ENCODE data around the gene MROH2A.
A peak's percentile ranks its signal among the peaks of the same experiment; 100 is the strongest.

MROH2A gene

DNA sequence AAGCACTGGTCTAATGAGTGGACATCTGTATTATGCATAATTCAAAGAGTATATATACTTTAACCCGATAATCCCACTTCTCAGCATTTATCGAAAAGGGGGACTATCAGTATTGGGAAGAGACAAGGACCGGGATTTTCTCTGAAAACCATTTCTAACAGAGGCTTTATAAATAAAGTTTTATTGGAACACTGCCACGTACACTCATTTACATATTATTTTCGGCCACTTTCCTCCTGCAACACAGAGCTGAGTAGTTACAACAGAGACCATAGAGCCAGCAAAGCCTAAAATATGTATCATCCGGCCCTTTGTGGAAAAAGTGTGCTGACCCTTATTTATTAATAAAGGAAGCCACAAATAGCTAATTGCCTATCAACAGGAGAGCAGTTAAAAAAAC lies 73.0 kb downstream of the MROH2A start:
- ATAC-seq (replicated peaks) (no peak), DNase-seq (no peak)
- no peak overlapping the region for H3K4me3 Mint-ChIP-seq
- H3K27ac Mint-ChIP-seq = no peak overlapping the region
- H3K27me3 Mint-ChIP-seq = peaks cover 4 to 6% of the 10 kb centered on the region in 2 donors
- H3K4me1 Mint-ChIP-seq = peaks cover 7 to 22% of the 10 kb centered on the region in 2 donors
- peaks cover 5 to 6% of the 10 kb centered on the region in 2 donors for H3K36me3 Mint-ChIP-seq
- H3K9me3 Mint-ChIP-seq = no peaks in the 10 kb centered on the region

DNA sequence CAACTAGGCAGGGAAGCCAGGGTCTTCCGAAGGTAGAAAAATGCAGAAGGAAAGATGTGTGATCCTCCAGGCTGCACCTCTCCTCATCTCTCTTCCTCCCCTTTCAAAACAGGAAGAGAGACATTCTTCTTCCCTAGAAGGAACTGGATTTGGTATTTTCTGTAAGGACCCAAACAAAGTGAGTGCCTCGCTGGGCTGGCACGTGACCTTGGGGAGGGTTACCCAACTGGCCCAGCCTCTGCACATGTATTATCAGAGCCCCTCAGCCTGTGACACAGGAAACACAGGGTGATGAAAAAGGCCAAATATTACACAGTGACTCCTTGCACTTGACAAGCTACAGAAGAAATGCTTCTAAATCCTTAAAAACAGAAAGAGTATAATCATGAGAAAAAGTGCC lies 73.9 kb downstream of the MROH2A start:
- peaks cover 3 to 5% of the 10 kb centered on the region in 2 donors for H3K36me3 Mint-ChIP-seq
- H3K27ac Mint-ChIP-seq = no peak overlapping the region
- peaks cover 4 to 6% of the 10 kb centered on the region in 2 donors for H3K27me3 Mint-ChIP-seq
- no peaks in the 10 kb centered on the region for H3K9me3 Mint-ChIP-seq
- H3K4me1 Mint-ChIP-seq = peaks cover 5 to 15% of the 10 kb centered on the region in 2 donors
- H3K4me3 Mint-ChIP-seq = no peak overlapping the region
- DNase-seq (no peak), ATAC-seq (replicated peaks) (no peak)

DNA sequence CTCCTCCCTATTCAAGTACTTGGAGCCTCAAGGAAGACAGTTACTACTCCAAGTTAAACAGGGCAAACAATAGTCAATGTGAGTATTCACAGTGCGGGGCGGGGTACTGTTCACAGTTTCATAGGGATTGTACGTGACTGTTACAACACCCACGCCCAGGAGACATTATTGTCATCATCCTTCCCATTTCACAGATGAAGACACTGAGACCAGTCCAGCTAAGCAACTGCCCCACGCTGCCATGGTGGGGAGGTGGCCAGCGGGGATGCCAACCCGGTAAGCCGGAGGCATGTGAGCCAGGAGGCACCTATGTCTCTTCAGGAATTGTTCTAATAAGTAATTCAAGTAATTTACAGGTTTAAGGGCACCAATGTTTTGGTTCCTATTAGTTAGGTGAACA lies 75.2 kb downstream of the MROH2A start:
- Mint-ChIP-seq H3K4me1 (peaks cover 7 to 23% of the 10 kb centered on the region in 2 donors), H3K36me3 (peaks cover 2 to 3% of the 10 kb centered on the region in 2 donors), H3K4me3 (peak overlapping the region; percentile 93 to 99), H3K27ac (no peak overlapping the region), H3K9me3 (no peaks in the 10 kb centered on the region), H3K27me3 (peaks cover 4 to 6% of the 10 kb centered on the region in 2 donors)
- ATAC-seq (replicated peaks) (no peak), DNase-seq (no peak)

DNA sequence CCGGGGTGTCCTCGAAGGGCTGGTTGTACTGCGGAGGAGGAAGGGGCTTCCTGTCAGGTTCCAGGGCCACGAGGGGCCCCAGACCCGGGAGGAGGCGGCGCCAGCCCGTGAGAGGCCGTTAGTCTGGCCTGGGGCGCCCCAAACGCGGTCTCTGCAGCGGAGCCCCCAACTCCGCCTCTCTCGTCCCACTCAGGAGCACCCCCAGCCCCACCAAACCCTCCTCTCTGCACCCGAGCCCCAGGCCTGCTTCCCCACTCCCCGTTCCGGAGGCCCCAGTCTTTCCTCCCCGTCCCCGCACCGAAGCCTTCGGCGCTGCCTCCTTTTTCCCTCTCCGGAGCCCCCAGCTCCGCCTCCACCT lies 75.7 kb downstream of the MROH2A start:
- Mint-ChIP-seq H3K27ac (peak overlapping the region; percentile 85), H3K36me3 (peaks cover 2 to 3% of the 10 kb centered on the region in 2 donors), H3K27me3 (peaks cover 4 to 6% of the 10 kb centered on the region in 2 donors), H3K9me3 (no peaks in the 10 kb centered on the region), H3K4me3 (peak overlapping the region; percentile 93 to 99), H3K4me1 (peaks cover 7 to 23% of the 10 kb centered on the region in 2 donors)
- ATAC-seq (replicated peaks) (peak; percentile 1 to 7), DNase-seq (no peak)

DNA sequence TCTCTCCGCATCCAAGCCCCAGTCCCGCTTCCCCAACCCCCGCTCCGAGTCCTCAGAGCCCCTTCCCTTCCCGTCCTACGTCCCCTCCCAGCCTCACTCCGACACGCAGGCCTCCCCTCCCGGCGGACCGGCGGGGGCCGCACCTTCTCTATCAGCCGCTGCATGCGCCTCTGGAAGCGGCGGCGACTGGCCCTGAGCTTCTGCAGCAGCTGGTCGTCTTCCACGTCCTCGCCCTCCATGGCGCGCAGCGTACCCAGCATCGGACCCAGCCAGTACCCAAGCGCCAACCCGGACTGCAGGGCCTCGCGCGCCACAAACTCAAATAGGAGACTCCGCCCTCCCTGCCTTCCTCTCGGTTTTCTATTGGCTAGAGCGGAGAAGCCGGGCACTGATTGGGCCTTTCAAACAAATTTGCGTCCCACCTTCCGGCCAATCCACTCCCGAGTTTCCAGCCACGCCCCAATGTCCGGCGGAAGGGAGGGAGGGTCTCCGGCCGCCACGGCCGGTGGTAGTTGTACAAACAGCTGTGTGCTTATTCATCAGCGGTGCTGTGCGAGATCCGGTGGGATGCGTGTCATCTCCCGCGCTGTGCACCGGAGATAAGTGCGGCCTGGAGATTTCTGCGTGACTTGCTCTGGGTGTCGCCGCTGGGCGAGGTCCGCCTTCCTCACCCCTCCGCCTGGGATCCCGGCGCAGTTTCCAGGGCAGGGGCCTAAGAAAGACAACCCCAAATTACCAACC lies 76.3 kb downstream of the MROH2A start, which contains the start of gene HJURP:
Gene HJURP, minus strand, starts transcription at position 295 of the 741 bp plus-strand sequence. Its CDS starts 35 bp downstream, at position 260.
- H3K27me3 Mint-ChIP-seq = peaks cover 4 to 6% of the 10 kb centered on the region in 2 donors
- peak; percentile 98 for ATAC-seq (replicated peaks)
- H3K36me3 Mint-ChIP-seq = peaks cover 2 to 3% of the 10 kb centered on the region in 2 donors
- peaks cover 7 to 23% of the 10 kb centered on the region in 2 donors for H3K4me1 Mint-ChIP-seq
- H3K9me3 Mint-ChIP-seq = no peaks in the 10 kb centered on the region
- H3K4me3 Mint-ChIP-seq = peak within 1 kb of the TSS; percentile 93 to 99
- peak; percentile 89 for DNase-seq
- H3K27ac Mint-ChIP-seq = peak within 1 kb of the TSS; percentile 89

DNA sequence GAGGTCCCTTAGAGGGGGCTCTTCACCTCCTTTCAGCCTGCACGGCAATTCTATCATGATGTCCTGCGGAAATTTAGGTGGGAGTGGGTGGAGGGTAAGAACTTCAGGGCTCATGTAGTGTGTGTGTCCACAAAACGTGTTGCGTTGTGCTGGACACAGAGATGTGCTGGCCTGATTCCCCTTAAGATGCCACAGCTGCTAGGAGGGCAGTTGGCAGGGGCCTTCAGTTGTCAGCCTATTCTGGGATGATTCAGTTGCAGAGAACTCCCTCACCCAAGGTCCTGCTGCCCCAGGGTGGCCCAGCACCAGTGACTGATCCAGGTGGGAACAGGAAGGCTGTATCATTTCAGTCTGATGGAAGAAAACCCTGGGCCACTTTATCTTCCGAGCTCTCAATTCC lies 77.2 kb downstream of the MROH2A start:
- H3K27me3 Mint-ChIP-seq = peaks cover 4 to 6% of the 10 kb centered on the region in 2 donors
- peaks cover 7 to 23% of the 10 kb centered on the region in 2 donors for H3K4me1 Mint-ChIP-seq
- H3K27ac Mint-ChIP-seq = no peak overlapping the region
- H3K36me3 Mint-ChIP-seq = peaks cover 2 to 3% of the 10 kb centered on the region in 2 donors
- ATAC-seq (replicated peaks) (no peak), DNase-seq (no peak)
- H3K4me3 Mint-ChIP-seq = peak overlapping the region in 1 of 2 donors; percentile 99
- H3K9me3 Mint-ChIP-seq = no peaks in the 10 kb centered on the region

DNA sequence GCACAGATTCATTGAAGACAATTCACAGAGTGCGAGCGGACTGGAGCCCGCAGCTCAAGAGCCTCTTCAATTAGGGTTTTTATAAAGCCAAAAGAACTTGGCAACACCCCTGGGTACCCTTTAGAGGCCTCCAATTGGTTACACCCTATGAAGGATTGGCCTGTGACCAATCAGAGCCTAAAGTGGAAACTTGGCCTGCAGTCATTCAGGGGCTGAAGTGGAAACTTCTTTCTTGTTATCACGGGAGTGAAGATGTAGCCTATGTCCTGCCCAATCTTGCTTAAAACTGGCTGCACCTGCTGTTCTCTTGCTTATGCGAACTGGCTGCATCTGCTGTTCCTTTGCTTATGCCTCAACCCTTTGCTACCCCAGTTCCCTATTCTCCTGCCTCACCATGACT lies 78.1 kb downstream of the MROH2A start:
- Mint-ChIP-seq H3K4me3 (no peak overlapping the region), H3K9me3 (no peaks in the 10 kb centered on the region), H3K27me3 (peaks cover 4 to 6% of the 10 kb centered on the region in 2 donors), H3K36me3 (peaks cover 2 to 3% of the 10 kb centered on the region in 2 donors), H3K4me1 (peaks cover 7 to 23% of the 10 kb centered on the region in 2 donors), H3K27ac (no peak overlapping the region)
- ATAC-seq (replicated peaks) (no peak), DNase-seq (no peak)

DNA sequence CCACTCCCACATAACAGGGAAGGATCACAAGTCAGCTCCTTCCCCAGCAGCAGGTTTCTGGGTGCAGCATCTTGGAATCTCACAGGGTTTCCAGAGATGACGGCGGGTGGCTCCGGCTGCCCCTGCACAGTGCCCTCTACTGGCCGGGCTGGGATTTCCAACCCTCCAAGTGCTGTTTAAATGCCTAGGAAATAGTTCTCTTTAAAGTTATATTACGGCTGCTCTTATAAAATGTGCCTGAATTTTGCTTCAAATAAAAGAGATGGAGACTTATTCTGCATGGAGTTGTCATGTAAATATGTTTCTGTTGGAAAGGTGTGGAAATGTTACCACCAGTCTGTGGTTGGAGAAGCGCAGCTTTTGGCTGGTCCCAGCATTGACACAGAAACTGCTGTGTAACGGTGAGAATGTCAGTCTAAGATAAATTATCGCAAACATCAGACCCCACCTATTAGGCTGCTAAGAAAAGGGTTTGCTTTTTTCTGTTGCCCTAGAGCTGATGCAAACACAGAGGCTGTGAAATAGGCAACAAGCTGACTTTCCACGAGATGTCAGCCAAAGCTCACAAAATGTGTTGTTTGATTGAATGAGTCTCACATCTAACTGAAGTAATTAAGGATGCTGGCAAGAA lies 79.5 kb downstream of the MROH2A start:
- no peak overlapping the region for H3K4me3 Mint-ChIP-seq

DNA sequence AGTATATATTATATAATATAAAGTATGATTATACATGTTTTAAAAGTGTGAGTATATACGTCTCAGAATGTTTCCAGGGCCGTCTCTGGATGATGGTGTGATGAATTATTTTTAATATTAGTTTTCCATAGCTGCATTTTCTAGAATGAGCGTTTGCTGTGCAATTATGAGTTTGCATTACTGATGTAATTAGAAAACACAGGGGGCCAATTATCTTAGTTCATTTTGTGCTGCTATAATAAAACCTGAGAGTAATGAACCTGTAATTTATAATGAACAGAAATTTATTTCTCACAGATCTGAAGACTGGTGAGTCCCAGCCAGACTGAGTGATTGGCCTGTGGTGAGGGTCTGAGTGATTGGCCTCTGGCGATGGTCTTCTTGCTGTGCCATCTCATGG lies 80.2 kb downstream of the MROH2A start:
- DNase-seq (no peak), ATAC-seq (replicated peaks) (no peak)
- Mint-ChIP-seq H3K4me1 (peaks cover 7 to 23% of the 10 kb centered on the region in 2 donors), H3K4me3 (no peak overlapping the region), H3K27ac (no peak overlapping the region), H3K27me3 (peaks cover 4 to 6% of the 10 kb centered on the region in 2 donors), H3K9me3 (no peaks in the 10 kb centered on the region), H3K36me3 (peaks cover 2 to 7% of the 10 kb centered on the region in 2 donors)

More for the DNA sequence above, 79.5 kb downstream of the MROH2A start:
- no peak overlapping the region for H3K27ac Mint-ChIP-seq
- peaks cover 7 to 23% of the 10 kb centered on the region in 2 donors for H3K4me1 Mint-ChIP-seq
- H3K9me3 Mint-ChIP-seq = no peaks in the 10 kb centered on the region
- peaks cover 2 to 7% of the 10 kb centered on the region in 2 donors for H3K36me3 Mint-ChIP-seq
- ATAC-seq (replicated peaks) (no peak), DNase-seq (no peak)
- peaks cover 4 to 6% of the 10 kb centered on the region in 2 donors for H3K27me3 Mint-ChIP-seq

DNA sequence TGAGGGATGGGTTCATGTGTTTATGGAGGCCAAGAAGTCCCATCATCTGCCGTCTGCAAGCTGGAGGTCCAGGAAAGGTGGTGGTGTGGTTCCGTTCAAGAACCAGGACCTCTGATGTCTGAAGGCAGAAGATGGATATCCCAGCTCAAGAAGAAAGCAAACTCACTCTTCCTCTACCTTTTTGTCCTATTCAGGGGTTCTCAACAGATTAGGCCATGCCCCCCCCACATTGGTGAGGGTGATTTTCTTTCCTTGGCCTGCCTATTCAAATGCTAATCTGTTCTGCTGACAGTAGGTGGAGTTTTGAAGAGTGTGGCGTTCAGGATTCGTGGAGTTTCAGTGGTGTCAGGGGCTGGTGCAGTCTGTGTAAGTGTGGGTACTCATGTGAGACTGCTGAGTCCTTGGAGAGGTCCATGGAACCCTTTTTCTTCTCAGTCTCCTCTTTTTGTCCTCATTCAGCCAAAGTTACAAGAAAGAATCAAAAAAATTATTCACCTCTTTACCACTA lies 84.2 kb downstream of the MROH2A start:
- Mint-ChIP-seq H3K27ac (no peak overlapping the region), H3K9me3 (no peaks in the 10 kb centered on the region), H3K36me3 (peaks cover 4 to 14% of the 10 kb centered on the region in 2 donors), H3K27me3 (no peaks in the 10 kb centered on the region), H3K4me3 (no peak overlapping the region), H3K4me1 (peaks cover 4 to 9% of the 10 kb centered on the region in 2 donors)
- ATAC-seq (replicated peaks) (no peak), DNase-seq (no peak)

DNA sequence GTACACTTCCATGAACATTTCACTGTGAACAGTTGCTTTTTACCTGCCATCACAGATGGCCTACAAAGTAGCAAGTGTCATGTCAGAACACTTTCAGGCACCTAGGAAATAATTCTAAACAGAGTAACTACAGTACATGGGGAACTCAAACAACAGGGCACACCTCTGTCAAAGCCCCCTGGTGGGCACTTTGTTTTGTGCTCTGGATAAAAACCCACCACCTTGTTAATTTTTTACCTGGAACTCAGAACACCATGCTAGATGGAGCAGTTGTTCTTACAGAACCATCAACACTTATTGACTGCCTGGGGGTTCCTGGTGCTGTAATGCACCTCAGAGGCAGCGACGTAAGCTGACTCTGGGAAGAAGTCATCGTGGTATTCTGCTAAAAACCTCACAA lies 87.7 kb downstream of the MROH2A start:
- H3K9me3 Mint-ChIP-seq = peaks cover 4% of the 10 kb centered on the region in 2 donors
- no peak overlapping the region for H3K27ac Mint-ChIP-seq
- no peak overlapping the region for H3K4me3 Mint-ChIP-seq
- H3K36me3 Mint-ChIP-seq = peaks cover 9 to 22% of the 10 kb centered on the region in 2 donors
- ATAC-seq (replicated peaks) = no peak
- peaks cover 0 to 6% of the 10 kb centered on the region in 2 donors for H3K27me3 Mint-ChIP-seq
- DNase-seq = no peak
- peaks cover 8 to 13% of the 10 kb centered on the region in 2 donors for H3K4me1 Mint-ChIP-seq

DNA sequence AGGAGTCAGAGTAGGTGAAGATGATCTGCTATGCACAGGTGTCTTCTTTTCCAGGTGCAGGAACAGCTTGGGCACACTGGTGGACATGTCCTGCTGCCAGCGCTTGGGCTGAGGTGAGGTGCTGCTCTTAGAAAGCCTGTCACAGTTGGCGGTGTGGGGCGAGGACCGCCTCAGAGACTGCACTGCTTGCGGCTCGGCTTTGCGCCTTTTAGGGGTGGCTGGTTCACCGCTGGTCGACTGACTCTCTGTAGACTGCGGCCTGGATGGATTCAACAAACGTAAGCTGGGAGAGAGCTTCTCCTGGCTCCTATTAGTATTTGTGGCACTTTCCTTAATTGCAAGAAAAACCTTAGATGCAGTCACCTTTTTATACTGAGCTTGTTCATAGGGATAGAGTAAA lies 88.3 kb downstream of the MROH2A start:
- Mint-ChIP-seq H3K4me1 (peaks cover 8 to 13% of the 10 kb centered on the region in 2 donors), H3K27ac (peak overlapping the region; percentile 31), H3K9me3 (peaks cover 4% of the 10 kb centered on the region in 2 donors), H3K27me3 (peaks cover 0 to 6% of the 10 kb centered on the region in 2 donors), H3K4me3 (no peak overlapping the region), H3K36me3 (peaks cover 9 to 22% of the 10 kb centered on the region in 2 donors)
- no peak for DNase-seq
- no peak for ATAC-seq (replicated peaks)

DNA sequence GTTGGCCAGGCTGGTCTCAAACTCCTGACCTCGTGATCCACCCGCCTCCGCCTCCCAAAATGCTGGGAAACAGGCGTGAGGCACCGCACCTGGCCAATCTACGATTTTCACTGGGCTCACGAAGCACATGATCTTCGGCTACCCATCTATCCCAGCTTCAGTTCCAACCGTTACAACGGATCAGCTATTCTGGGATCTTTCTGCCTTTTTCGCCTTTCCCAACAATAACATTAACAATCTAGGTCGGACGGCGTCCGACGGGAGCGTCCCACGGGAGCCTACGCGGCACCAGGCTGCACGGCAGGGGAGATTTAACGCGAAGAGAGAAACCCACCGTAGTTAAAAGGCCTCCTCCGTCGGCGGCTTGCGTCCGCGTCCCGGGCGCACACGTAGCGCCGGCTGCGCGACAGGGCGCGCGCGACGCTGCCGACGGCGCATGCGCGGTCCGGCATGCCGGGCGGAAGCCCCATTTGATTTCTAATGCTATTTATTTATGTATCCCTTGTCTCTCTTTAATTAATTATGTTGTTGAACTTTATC lies 89.9 kb downstream of the MROH2A start, which contains the start of gene MSL3B:
Gene MSL3B, minus strand, starts transcription at position 394 of the 540 bp plus-strand sequence.
- ATAC-seq (replicated peaks) = peak; percentile 81 to 87
- Mint-ChIP-seq H3K27me3 (peaks cover 0 to 6% of the 10 kb centered on the region in 2 donors), H3K4me1 (peaks cover 11 to 22% of the 10 kb centered on the region in 2 donors), H3K4me3 (peak within 1 kb of the TSS; percentile 94 to 95), H3K9me3 (peaks cover 4% of the 10 kb centered on the region in 2 donors), H3K36me3 (peaks cover 9 to 18% of the 10 kb centered on the region in 2 donors), H3K27ac (peak within 1 kb of the TSS; percentile 94)
- peak; percentile 51 for DNase-seq

DNA sequence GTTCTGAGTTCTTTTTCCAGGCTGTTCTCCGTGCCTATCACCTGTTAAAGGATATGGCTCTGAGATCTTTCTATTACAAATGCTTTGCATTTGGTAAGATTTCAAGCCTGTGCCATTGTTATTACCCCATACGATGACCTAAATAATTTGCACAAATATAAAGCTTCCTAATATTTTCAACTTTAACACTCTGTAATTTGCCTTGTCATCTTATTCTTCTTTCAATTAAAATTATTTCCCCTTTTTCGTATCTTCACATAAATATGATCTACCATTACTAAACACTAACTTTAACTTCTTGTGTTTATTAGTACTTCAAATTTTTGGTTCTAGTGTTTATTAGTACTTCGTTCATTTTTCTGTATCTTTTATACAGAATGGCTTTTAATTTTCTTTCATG lies 93.3 kb downstream of the MROH2A start:
- H3K9me3 Mint-ChIP-seq = peaks cover 4% of the 10 kb centered on the region in 2 donors
- H3K4me1 Mint-ChIP-seq = peaks cover 11 to 22% of the 10 kb centered on the region in 2 donors
- ATAC-seq (replicated peaks) = no peak
- peaks cover 14 to 23% of the 10 kb centered on the region in 2 donors for H3K27me3 Mint-ChIP-seq
- no peak overlapping the region for H3K27ac Mint-ChIP-seq
- no peak for DNase-seq
- H3K4me3 Mint-ChIP-seq = no peak overlapping the region
- H3K36me3 Mint-ChIP-seq = peaks cover 12 to 13% of the 10 kb centered on the region in 2 donors
